K562 (cell line): ENCODE results near the gene SAE1. TPM values are rescaled to one million over a fixed set of nuclear protein-coding genes. Genes with fewer than 3 reads are reported as not detected.

ENCODE experiments used
- E2F3 ChIP-seq: fragments of 250-450 bp; sonication (Bioruptor Pico); IDR thresholded peaks from 2 replicates; pipeline ENCODE4 v1.4.0; 2020; ENCODE audit warnings: mild to moderate bottlenecking
- FOSL1 ChIP-seq: fragments of 200-800 bp; sonication (Bioruptor generic); conservative IDR thresholded peaks from 2 replicates; pipeline ENCODE4 v1.6.1; 2016; ENCODE audit warnings: missing genetic modification characterization, missing compliant biosample characterization
- FUS ChIP-seq: fragments of 200-400 bp; formaldehyde crosslinking; optimal IDR thresholded peaks from 2 replicates; pipeline ENCODE3; 2017; ENCODE audit warnings: low read depth, low read length
- HDAC6 ChIP-seq: IDR thresholded peaks from 2 replicates; pipeline ENCODE4 v1.6.1; 2012; ENCODE audit warnings: low read depth, mild to moderate bottlenecking, control low read depth, inconsistent platforms, low read length, moderate library complexity
- HIVEP1 ChIP-seq: fragments of 250-450 bp; sonication (Bioruptor Pico); IDR thresholded peaks from 2 replicates; pipeline ENCODE4 v1.4.0; 2020; ENCODE audit warnings: mild to moderate bottlenecking
- KAT7 ChIP-seq: sonication (generic); formaldehyde crosslinking; IDR thresholded peaks from 2 replicates; pipeline ENCODE4 v1.8.0; 2022; ENCODE audit warnings: missing genetic modification reagents, mild to moderate bottlenecking, borderline replicate concordance
- KAT8 ChIP-seq: fragments of 450-650 bp; IDR thresholded peaks from 2 replicates; pipeline ENCODE4 v1.6.1; 2016; ENCODE audit warnings: low read depth, mild to moderate bottlenecking
- MCM7 ChIP-seq, 2 experiments: fragments of 450-650 bp; IDR thresholded peaks; 2 replicates each; pipeline ENCODE4 v1.6.1; 2016 to 2018
- MEIS2 ChIP-seq: fragments of 450-650 bp; IDR thresholded peaks from 2 replicates; pipeline ENCODE4 v1.6.1; 2014; ENCODE audit warnings: mild to moderate bottlenecking; ENCODE audit not compliant: partially characterized antibody
- NCOA2 ChIP-seq, 2 experiments: fragments of 450-650 bp; IDR thresholded peaks; 2 replicates each; pipeline ENCODE4 v1.6.1; 2018; ENCODE audit warnings: mild to moderate bottlenecking in 2 of 2, moderate library complexity in 1 of 2; ENCODE audit not compliant: partially characterized antibody in 2 of 2
- NR1H2 ChIP-seq: sonication (generic); formaldehyde crosslinking; IDR thresholded peaks from 2 replicates; pipeline ENCODE4 v1.4.0; 2020; ENCODE audit warnings: mild to moderate bottlenecking, missing genetic modification reagents
- PURB ChIP-seq: sonication (generic); formaldehyde crosslinking; IDR thresholded peaks from 2 replicates; pipeline ENCODE4 v1.9.0; 2021; ENCODE audit warnings: low read depth, mild to moderate bottlenecking, missing genetic modification reagents
- RBM15 ChIP-seq: fragments of 200-400 bp; formaldehyde crosslinking; IDR thresholded peaks from 2 replicates; pipeline ENCODE4 v1.6.1; 2018; ENCODE audit warnings: mild to moderate bottlenecking, low read length, moderate library complexity; ENCODE audit not compliant: insufficient read depth
- SLC30A9 ChIP-seq: fragments of 250-450 bp; sonication (Bioruptor Pico); IDR thresholded peaks from 2 replicates; pipeline ENCODE4 v1.8.0; 2022; ENCODE audit warnings: mild to moderate bottlenecking, moderate library complexity
- ZBTB17 ChIP-seq: fragments of 450-650 bp; formaldehyde crosslinking; IDR thresholded peaks from 2 replicates; pipeline ENCODE4 v1.4.0; 2020; ENCODE audit warnings: mild to moderate bottlenecking
- ZEB2 ChIP-seq: fragments of 450-650 bp; IDR thresholded peaks from 2 replicates; pipeline ENCODE4 v1.6.1; 2016
- ZNF253 ChIP-seq: fragments of 250-450 bp; sonication (Bioruptor Pico); conservative IDR thresholded peaks from 2 replicates; pipeline ENCODE4 v1.6.1; 2021; ENCODE audit warnings: mild to moderate bottlenecking
- ZNF263 ChIP-seq: sonication (generic); formaldehyde crosslinking; IDR thresholded peaks from 2 replicates; pipeline ENCODE4 v1.8.0; 2022; ENCODE audit warnings: mild to moderate bottlenecking, missing genetic modification reagents, borderline replicate concordance
- ZNF324 ChIP-seq: fragments of 250-450 bp; sonication (Bioruptor Pico); IDR thresholded peaks from 2 replicates; pipeline ENCODE4 v1.4.0; 2020; ENCODE audit warnings: mild to moderate bottlenecking
- polyA plus RNA-seq, 8 experiments: library from polyadenylated mRNA; depleted of rRNA in 4 of 8; stranded (reverse) in 5 of 8; unstranded in 3 of 8; fragments of >200 nt; fragmentation: Nextera tagmentation in 2 of 8; fragmentation: Illumina TruSeq in 1 of 8; extraction: Ambion mirVana in 2 of 8; extraction: Trizol in 1 of 8; gene quantifications; 2 replicates each; pipeline versions ENCODE4 v1.2.1 to v1.2.3, GENCODE V29; 2011 to 2014; ENCODE audit warnings: inconsistent platforms in 1 of 8, missing spikeins in 1 of 8
- total RNA-seq, 7 experiments: library from RNA; depleted of rRNA in 6 of 7; stranded (reverse); fragments of >200 nt in 6 of 7; fragmentation: Illumina TruSeq in 2 of 7; extraction: Trizol in 2 of 7; gene quantifications; 2 replicates each; pipeline versions ENCODE4 v1.2.1 to v1.2.3, GENCODE V29; 2011 to 2021; ENCODE audit warnings: low replicate concordance in 1 of 7
- TF ChIP-seq, protein P1 (sequence below), 2 experiments: fragments of 150-350 bp in 1 of 2; IDR thresholded peaks; 2 replicates each; pipeline ENCODE4 v1.6.1; 2012 to 2016; ENCODE audit warnings: low read depth in 2 of 2, low read length in 2 of 2, mild to moderate bottlenecking in 1 of 2, moderate library complexity in 1 of 2
- TF ChIP-seq, protein P2 (sequence below): fragments of 450-650 bp; IDR thresholded peaks from 2 replicates; pipeline ENCODE4 v1.6.1; 2016
- TF ChIP-seq, protein P3 (sequence below): fragments of 450-650 bp; IDR thresholded peaks from 2 replicates; pipeline ENCODE4 v1.6.1; 2016; ENCODE audit warnings: antibody characterized with exemption
- TF ChIP-seq, protein P4 (sequence below): fragments of 250-450 bp; sonication (Bioruptor Pico); IDR thresholded peaks from 2 replicates; pipeline ENCODE4 v1.5.0; 2021

The SAE1 gene
- total and polyA plus RNA-seq, 9 of the 15 experiments (the other 6 are each of a cell fraction or from before 2014, with no cell fraction given) = 82.8 to 299 (median 217) TPM

DNA sequence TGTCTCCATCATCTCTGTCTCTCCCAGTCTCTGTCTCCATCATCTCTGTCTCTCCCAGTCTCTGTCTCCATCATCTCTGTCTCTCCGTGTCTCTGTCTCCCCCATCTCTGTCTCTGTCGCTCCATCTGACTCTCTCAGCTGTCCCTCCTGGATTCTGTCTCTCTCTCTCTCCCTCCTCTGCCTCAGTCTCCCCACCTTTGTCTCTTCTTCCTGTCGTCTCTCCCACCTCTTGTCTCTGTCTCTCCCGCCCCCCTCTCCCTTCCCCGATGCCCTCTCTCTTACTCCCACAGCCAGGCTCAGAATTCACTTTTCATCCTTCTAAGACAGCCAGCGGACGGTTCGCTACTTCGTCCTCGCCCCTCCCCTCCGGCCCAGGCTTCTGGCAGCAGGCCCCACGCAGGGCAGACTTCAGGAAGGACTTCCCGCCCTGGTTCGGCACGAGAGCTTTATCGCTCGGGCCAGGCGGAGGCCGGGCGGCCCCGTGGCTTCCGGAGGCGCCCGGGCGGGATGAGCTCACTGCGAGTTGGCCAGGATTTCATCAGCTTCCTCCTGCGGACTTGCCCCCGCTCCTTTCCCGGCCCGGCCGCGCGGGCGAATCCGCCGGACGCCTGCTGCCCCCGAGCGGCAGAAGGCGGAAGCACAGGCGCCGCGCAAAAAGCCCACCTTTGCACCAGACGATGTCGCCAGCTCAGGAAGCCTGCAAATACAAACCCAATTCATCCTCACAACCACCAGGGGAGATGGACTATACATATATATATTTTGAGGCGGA, 113.3 kb downstream of the SAE1 start (continued):
- no peak for TF ChIP-seq KAT8
- peak; percentile 66 for TF ChIP-seq E2F3 (CRISPR knock-in tag)
- peak; percentile 36 to 41; a peak in 3 of 4 replicates for TF ChIP-seq MCM7 (IDR thresholded peaks at IDR 0.05)
- no peak for TF ChIP-seq HDAC6
- peak; percentile 70 for TF ChIP-seq ZNF263 (CRISPR knock-in tag)
- no peak for TF ChIP-seq PURB (CRISPR knock-in tag)
- 0 out of 2 replicates have a peak, but pooled peaks have one; percentile 29 for TF ChIP-seq NR1H2 (CRISPR knock-in tag)
- TF ChIP-seq, protein P1, sequence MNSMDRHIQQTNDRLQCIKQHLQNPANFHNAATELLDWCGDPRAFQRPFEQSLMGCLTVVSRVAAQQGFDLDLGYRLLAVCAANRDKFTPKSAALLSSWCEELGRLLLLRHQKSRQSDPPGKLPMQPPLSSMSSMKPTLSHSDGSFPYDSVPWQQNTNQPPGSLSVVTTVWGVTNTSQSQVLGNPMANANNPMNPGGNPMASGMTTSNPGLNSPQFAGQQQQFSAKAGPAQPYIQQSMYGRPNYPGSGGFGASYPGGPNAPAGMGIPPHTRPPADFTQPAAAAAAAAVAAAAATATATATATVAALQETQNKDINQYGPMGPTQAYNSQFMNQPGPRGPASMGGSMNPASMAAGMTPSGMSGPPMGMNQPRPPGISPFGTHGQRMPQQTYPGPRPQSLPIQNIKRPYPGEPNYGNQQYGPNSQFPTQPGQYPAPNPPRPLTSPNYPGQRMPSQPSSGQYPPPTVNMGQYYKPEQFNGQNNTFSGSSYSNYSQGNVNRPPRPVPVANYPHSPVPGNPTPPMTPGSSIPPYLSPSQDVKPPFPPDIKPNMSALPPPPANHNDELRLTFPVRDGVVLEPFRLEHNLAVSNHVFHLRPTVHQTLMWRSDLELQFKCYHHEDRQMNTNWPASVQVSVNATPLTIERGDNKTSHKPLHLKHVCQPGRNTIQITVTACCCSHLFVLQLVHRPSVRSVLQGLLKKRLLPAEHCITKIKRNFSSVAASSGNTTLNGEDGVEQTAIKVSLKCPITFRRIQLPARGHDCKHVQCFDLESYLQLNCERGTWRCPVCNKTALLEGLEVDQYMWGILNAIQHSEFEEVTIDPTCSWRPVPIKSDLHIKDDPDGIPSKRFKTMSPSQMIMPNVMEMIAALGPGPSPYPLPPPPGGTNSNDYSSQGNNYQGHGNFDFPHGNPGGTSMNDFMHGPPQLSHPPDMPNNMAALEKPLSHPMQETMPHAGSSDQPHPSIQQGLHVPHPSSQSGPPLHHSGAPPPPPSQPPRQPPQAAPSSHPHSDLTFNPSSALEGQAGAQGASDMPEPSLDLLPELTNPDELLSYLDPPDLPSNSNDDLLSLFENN (IDR thresholded peaks at IDR 0.05; ENCODE audit: low read depth in 2 of 2, low read length in 2 of 2) = peak in 1 of 2 experiments; percentile 95; a peak in 2 of 4 replicates
- no peak for TF ChIP-seq FUS
- no peak for TF ChIP-seq RBM15
- TF ChIP-seq, protein P2, sequence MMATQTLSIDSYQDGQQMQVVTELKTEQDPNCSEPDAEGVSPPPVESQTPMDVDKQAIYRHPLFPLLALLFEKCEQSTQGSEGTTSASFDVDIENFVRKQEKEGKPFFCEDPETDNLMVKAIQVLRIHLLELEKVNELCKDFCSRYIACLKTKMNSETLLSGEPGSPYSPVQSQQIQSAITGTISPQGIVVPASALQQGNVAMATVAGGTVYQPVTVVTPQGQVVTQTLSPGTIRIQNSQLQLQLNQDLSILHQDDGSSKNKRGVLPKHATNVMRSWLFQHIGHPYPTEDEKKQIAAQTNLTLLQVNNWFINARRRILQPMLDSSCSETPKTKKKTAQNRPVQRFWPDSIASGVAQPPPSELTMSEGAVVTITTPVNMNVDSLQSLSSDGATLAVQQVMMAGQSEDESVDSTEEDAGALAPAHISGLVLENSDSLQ = peak; percentile 41
- no peak for TF ChIP-seq ZEB2
- no peak for TF ChIP-seq ZNF253 (CRISPR knock-in tag)
- TF ChIP-seq KAT7 = peak; percentile 92; the same call in 1 of the 2 replicates
- TF ChIP-seq FOSL1 (tag) = peak; percentile 91
- TF ChIP-seq, protein P3, sequence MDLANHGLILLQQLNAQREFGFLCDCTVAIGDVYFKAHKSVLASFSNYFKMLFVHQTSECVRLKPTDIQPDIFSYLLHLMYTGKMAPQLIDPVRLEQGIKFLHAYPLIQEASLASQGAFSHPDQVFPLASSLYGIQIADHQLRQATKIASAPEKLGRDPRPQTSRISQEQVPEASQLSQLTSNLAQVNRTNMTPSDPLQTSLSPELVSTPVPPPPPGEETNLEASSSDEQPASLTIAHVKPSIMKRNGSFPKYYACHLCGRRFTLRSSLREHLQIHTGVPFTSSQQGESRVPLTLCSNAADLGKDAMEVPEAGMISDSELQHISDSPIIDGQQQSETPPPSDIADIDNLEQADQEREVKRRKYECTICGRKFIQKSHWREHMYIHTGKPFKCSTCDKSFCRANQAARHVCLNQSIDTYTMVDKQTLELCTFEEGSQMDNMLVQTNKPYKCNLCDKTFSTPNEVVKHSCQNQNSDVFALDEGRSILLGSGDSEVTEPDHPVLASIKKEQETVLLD = peak; percentile 78; the same call in 1 of the 2 replicates
- TF ChIP-seq ZBTB17 (CRISPR knock-in tag) = no peak
- TF ChIP-seq SLC30A9 (CRISPR knock-in tag) = no peak
- TF ChIP-seq MEIS2 = no peak
- TF ChIP-seq, protein P4, sequence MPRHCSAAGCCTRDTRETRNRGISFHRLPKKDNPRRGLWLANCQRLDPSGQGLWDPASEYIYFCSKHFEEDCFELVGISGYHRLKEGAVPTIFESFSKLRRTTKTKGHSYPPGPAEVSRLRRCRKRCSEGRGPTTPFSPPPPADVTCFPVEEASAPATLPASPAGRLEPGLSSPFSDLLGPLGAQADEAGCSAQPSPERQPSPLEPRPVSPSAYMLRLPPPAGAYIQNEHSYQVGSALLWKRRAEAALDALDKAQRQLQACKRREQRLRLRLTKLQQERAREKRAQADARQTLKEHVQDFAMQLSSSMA (CRISPR knock-in tag) = no peak
- no peak for TF ChIP-seq HIVEP1
- TF ChIP-seq ZNF324 (CRISPR knock-in tag) = no peak
- TF ChIP-seq NCOA2 (IDR thresholded peaks at IDR 0.05; ENCODE audit: partially characterized antibody in 2 of 2) = peak in 1 of 2 experiments; percentile 78
